ENCODE data around the gene UNC5C.
A peak's percentile ranks its signal among the peaks of the same experiment; 100 is the strongest.

Gene UNC5C

GRCh38 chr4:95546866-95547714 is 1.7 kb downstream of the UNC5C start:
- no peak for DNase-seq (ENCODE audit: low spot score)

- DNase-seq (ENCODE audit: low spot score): no peak
These were observed 2.6 kb downstream of the UNC5C start for GRCh38 chr4:95546221-95546620.

- DNase-seq (ENCODE audit: low spot score): no peak
These were observed 3.2 kb downstream of the UNC5C start for GRCh38 chr4:95545546-95545945.

GRCh38 chr4:95544113-95545103 is 4.4 kb downstream of the UNC5C start:
- DNase-seq (ENCODE audit: low spot score): no peak

GRCh38 chr4:95541889-95542607 is 6.7 kb downstream of the UNC5C start:
- DNase-seq (ENCODE audit: low spot score): no peak

- peak; percentile 70 for DNase-seq (ENCODE audit: low spot score)
These were observed 7.7 kb downstream of the UNC5C start for GRCh38 chr4:95541094-95541493.

GRCh38 chr4:95540227-95540626 is 8.5 kb downstream of the UNC5C start:
- DNase-seq (ENCODE audit: low spot score): peak; percentile 87

GRCh38 chr4:95539106-95539505 is 9.7 kb downstream of the UNC5C start:
- no peak for DNase-seq (ENCODE audit: low spot score)

- DNase-seq (ENCODE audit: low spot score): no peak
These were observed 10.8 kb downstream of the UNC5C start for GRCh38 chr4:95537863-95538488.

GRCh38 chr4:95537191-95537590 is 11.6 kb downstream of the UNC5C start:
- DNase-seq (ENCODE audit: low spot score): peak; percentile 64

GRCh38 chr4:95536650-95537049 is 12.1 kb downstream of the UNC5C start:
- DNase-seq (ENCODE audit: low spot score): no peak

GRCh38 chr4:95535180-95535579 is 13.6 kb downstream of the UNC5C start:
- DNase-seq (ENCODE audit: low spot score): no peak

GRCh38 chr4:95534032-95534431 is 14.7 kb downstream of the UNC5C start:
- DNase-seq (ENCODE audit: low spot score): no peak

GRCh38 chr4:95533254-95533653 is 15.5 kb downstream of the UNC5C start:
- no peak for DNase-seq (ENCODE audit: low spot score)

GRCh38 chr4:95532305-95532704 is 16.5 kb downstream of the UNC5C start:
- DNase-seq (ENCODE audit: low spot score): no peak

- DNase-seq (ENCODE audit: low spot score): peak; percentile 88
These were observed 17.6 kb downstream of the UNC5C start for GRCh38 chr4:95531141-95531540.

- DNase-seq (ENCODE audit: low spot score): no peak
These were observed 18.8 kb downstream of the UNC5C start for GRCh38 chr4:95529946-95530345.

GRCh38 chr4:95528388-95528948 is 20.3 kb downstream of the UNC5C start:
- DNase-seq (ENCODE audit: low spot score): no peak

GRCh38 chr4:95526075-95526474 is 22.7 kb downstream of the UNC5C start:
- DNase-seq (ENCODE audit: low spot score): no peak

- no peak for DNase-seq (ENCODE audit: low spot score)
These were observed 24.0 kb downstream of the UNC5C start for GRCh38 chr4:95524729-95525128.

GRCh38 chr4:95524184-95524583 is 24.6 kb downstream of the UNC5C start:
- peak; percentile 88 for DNase-seq (ENCODE audit: low spot score)
